Activated naive CD4-positive, alpha-beta T cell treated with anti-CD3 and anti-CD28 coated beads, Interleukin-2, amount 10 ng/mL, durations not matched to agents 7 days and 5 days (primary cell): ENCODE data around the gene COX4I1.
"Not testable (repeated sequence)": the region's sequence is repeated elsewhere in the genome, so short reads cannot be mapped to it uniquely, and the experiment has no call there.

ENCODE experiments used
- CTCF ChIA-PET: fragments of 350-600 bp; sonication (Branson Sonifier 250); formaldehyde crosslinking; loops from one replicate; lab custom pipeline; 2021; ENCODE audit warnings: antibody characterized with exemption; lab: Charles Lee
- DNase-seq: peaks from one replicate; pipeline ENCODE4 v3.0.0-alpha.2; 2020
- H3K27ac Mint-ChIP-seq: one replicate; pipeline ENCODE4 v1.8.0; 2021; ENCODE audit warnings: mild to moderate bottlenecking, moderate library complexity, mixed read lengths
- H3K27me3 Mint-ChIP-seq: one replicate; pipeline ENCODE4 v1.8.0; 2021; ENCODE audit warnings: mild to moderate bottlenecking, mixed read lengths
- H3K36me3 Mint-ChIP-seq: one replicate; pipeline ENCODE4 v1.8.0; 2021; ENCODE audit warnings: mixed read lengths
- H3K4me1 Mint-ChIP-seq: one replicate; pipeline ENCODE4 v1.8.0; 2021; ENCODE audit warnings: mixed read lengths
- H3K4me3 Mint-ChIP-seq: one replicate; pipeline ENCODE4 v1.8.0; 2021; ENCODE audit warnings: mild to moderate bottlenecking, moderate library complexity, mixed read lengths
- H3K9me3 Mint-ChIP-seq: one replicate; pipeline ENCODE4 v1.8.0; 2021; ENCODE audit warnings: mixed read lengths

The COX4I1 gene

GRCh38 chr16:85829171-85829719 is 29.8 kb downstream of the COX4I1 start:
- H3K4me3 Mint-ChIP-seq, result no peak overlapping the region
- H3K36me3 Mint-ChIP-seq, result no peaks in the 10 kb centered on the region
- H3K9me3 Mint-ChIP-seq, result peaks cover 2% of the 10 kb centered on the region
- H3K27ac Mint-ChIP-seq, result no peak overlapping the region
- no peaks in the 10 kb centered on the region for H3K4me1 Mint-ChIP-seq
- CTCF ChIA-PET, result interaction anchor here (1.6 kb wide), 1 partner anchor 10 kb away, joined by 4 read pairs; no protein-coding TSS in a partner anchor
- H3K27me3 Mint-ChIP-seq, result peaks cover 60% of the 10 kb centered on the region
- no peak for DNase-seq

GRCh38 chr16:85829751-85830445 is 30.4 kb downstream of the COX4I1 start:
- Mint-ChIP-seq H3K4me1 (no peaks in the 10 kb centered on the region), H3K4me3 (no peak overlapping the region), H3K9me3 (peaks cover 2% of the 10 kb centered on the region), H3K27me3 (peaks cover 64% of the 10 kb centered on the region), H3K27ac (no peak overlapping the region), H3K36me3 (no peaks in the 10 kb centered on the region)
- no peak for DNase-seq
- CTCF ChIA-PET, result interaction anchor here (1.6 kb wide), 1 partner anchor 11 kb away, joined by 4 read pairs; no protein-coding TSS in a partner anchor

- no peak for DNase-seq
- H3K4me3 Mint-ChIP-seq, result no peak overlapping the region
- peaks cover 65% of the 10 kb centered on the region for H3K27me3 Mint-ChIP-seq
- H3K4me1 Mint-ChIP-seq, result no peaks in the 10 kb centered on the region
- H3K9me3 Mint-ChIP-seq, result peaks cover 2% of the 10 kb centered on the region
- no peaks in the 10 kb centered on the region for H3K36me3 Mint-ChIP-seq
- CTCF ChIA-PET, result interaction anchor here (1.6 kb wide), 1 partner anchor 12 kb away, joined by 4 read pairs; no protein-coding TSS in a partner anchor
- H3K27ac Mint-ChIP-seq, result no peak overlapping the region
Observed at GRCh38 chr16:85830821-85831220, 31.3 kb downstream of the COX4I1 start.

GRCh38 chr16:85832570-85833218 is 33.2 kb downstream of the COX4I1 start:
- Mint-ChIP-seq H3K4me1 (no peaks in the 10 kb centered on the region), H3K9me3 (peaks cover 2% of the 10 kb centered on the region), H3K36me3 (no peaks in the 10 kb centered on the region), H3K27ac (no peak overlapping the region), H3K27me3 (peaks cover 54% of the 10 kb centered on the region), H3K4me3 (no peak overlapping the region)
- CTCF ChIA-PET, result interaction anchor here (0.9 kb wide), 1 partner anchor 11 kb away, joined by 3 read pairs; no protein-coding TSS in a partner anchor
- no peak for DNase-seq

GRCh38 chr16:85833219-85833920 is 33.9 kb downstream of the COX4I1 start:
- Mint-ChIP-seq H3K27me3 (peaks cover 54% of the 10 kb centered on the region), H3K36me3 (no peaks in the 10 kb centered on the region), H3K4me1 (no peaks in the 10 kb centered on the region), H3K9me3 (peaks cover 2% of the 10 kb centered on the region), H3K27ac (no peak overlapping the region), H3K4me3 (no peak overlapping the region)
- no peak for DNase-seq
- CTCF ChIA-PET, result interaction anchor here (1.7 kb wide), 1 partner anchor 12 kb away, joined by 6 read pairs; no protein-coding TSS in a partner anchor

- Mint-ChIP-seq H3K36me3 (no peaks in the 10 kb centered on the region), H3K27me3 (peaks cover 45% of the 10 kb centered on the region), H3K4me3 (no peak overlapping the region), H3K4me1 (no peaks in the 10 kb centered on the region), H3K27ac (no peak overlapping the region), H3K9me3 (no peaks in the 10 kb centered on the region)
- CTCF ChIA-PET, result interaction anchor here (1.7 kb wide), 1 partner anchor 13 kb away, joined by 6 read pairs; no protein-coding TSS in a partner anchor
- DNase-seq, result no peak
Observed at GRCh38 chr16:85834741-85835140, 35.2 kb downstream of the COX4I1 start.

- Mint-ChIP-seq H3K4me3 (no peak overlapping the region), H3K27ac (no peak overlapping the region), H3K9me3 (no peaks in the 10 kb centered on the region), H3K27me3 (peaks cover 39% of the 10 kb centered on the region), H3K36me3 (no peaks in the 10 kb centered on the region), H3K4me1 (no peaks in the 10 kb centered on the region)
- CTCF ChIA-PET, result interaction anchor here (1.7 kb wide), 1 partner anchor 14 kb away, joined by 6 read pairs; no protein-coding TSS in a partner anchor
- DNase-seq, result no peak
Observed at GRCh38 chr16:85835227-85835751, 35.8 kb downstream of the COX4I1 start.

GRCh38 chr16:85835956-85836705 is 36.6 kb downstream of the COX4I1 start:
- no peak overlapping the region for H3K4me3 Mint-ChIP-seq
- no peak overlapping the region for H3K27ac Mint-ChIP-seq
- CTCF ChIA-PET, result interaction anchor here (1.3 kb wide), 1 partner anchor 15 kb away, joined by 4 read pairs; no protein-coding TSS in a partner anchor
- H3K4me1 Mint-ChIP-seq, result no peaks in the 10 kb centered on the region
- no peaks in the 10 kb centered on the region for H3K9me3 Mint-ChIP-seq
- DNase-seq, result no peak
- no peaks in the 10 kb centered on the region for H3K36me3 Mint-ChIP-seq
- H3K27me3 Mint-ChIP-seq, result peaks cover 38% of the 10 kb centered on the region

- CTCF ChIA-PET, result interaction anchor here (1.3 kb wide), 1 partner anchor 16 kb away, joined by 4 read pairs; no protein-coding TSS in a partner anchor
- Mint-ChIP-seq H3K27me3 (peaks cover 31% of the 10 kb centered on the region), H3K9me3 (no peaks in the 10 kb centered on the region), H3K4me1 (no peaks in the 10 kb centered on the region), H3K4me3 (no peak overlapping the region), H3K27ac (no peak overlapping the region), H3K36me3 (no peaks in the 10 kb centered on the region)
- no peak for DNase-seq
Observed at GRCh38 chr16:85836706-85837582, 37.4 kb downstream of the COX4I1 start.

- H3K4me1 Mint-ChIP-seq, H3K27ac Mint-ChIP-seq, H3K9me3 Mint-ChIP-seq, H3K36me3 Mint-ChIP-seq, DNase-seq, H3K4me3 Mint-ChIP-seq: not testable (repeated sequence)
- CTCF ChIA-PET, result interaction anchor here (1.3 kb wide), 1 partner anchor 17 kb away, joined by 4 read pairs; no protein-coding TSS in a partner anchor
- H3K27me3 Mint-ChIP-seq, result peaks cover 25% of the 10 kb centered on the region
Observed at GRCh38 chr16:85837654-85838053, 38.2 kb downstream of the COX4I1 start.

- CTCF ChIA-PET, result no interaction called here
- H3K27ac Mint-ChIP-seq, result no peak overlapping the region
- no peak for DNase-seq
Observed at GRCh38 chr16:85838381-85838780, 38.9 kb downstream of the COX4I1 start.

GRCh38 chr16:85838876-85839585 is 39.5 kb downstream of the COX4I1 start:
- CTCF ChIA-PET, result interaction anchor here (0.9 kb wide), 1 partner anchor 18 kb away, joined by 3 read pairs; no protein-coding TSS in a partner anchor
- Mint-ChIP-seq H3K27ac (no peak overlapping the region), H3K4me1 (no peaks in the 10 kb centered on the region), H3K4me3 (no peak overlapping the region), H3K27me3 (peaks cover 18% of the 10 kb centered on the region), H3K9me3 (no peaks in the 10 kb centered on the region), H3K36me3 (no peaks in the 10 kb centered on the region)
- no peak for DNase-seq

More at GRCh38 chr16:85838381-85838780, 38.9 kb downstream of the COX4I1 start:
- Mint-ChIP-seq H3K4me3 (no peak overlapping the region), H3K9me3 (no peaks in the 10 kb centered on the region), H3K36me3 (no peaks in the 10 kb centered on the region), H3K4me1 (no peaks in the 10 kb centered on the region), H3K27me3 (peaks cover 22% of the 10 kb centered on the region)
